ENCODE data around the gene EVC2. TPM values are rescaled to one million over a fixed set of nuclear protein-coding genes. Genes with fewer than 3 reads are reported as not detected.

EVC2 gene
- total and polyA plus RNA-seq, 2 donors (not counting 1 experiment from before 2014, with no cell fraction given): 1.1 TPM; not detected in 1

- DNase-seq: no peak
- intact Hi-C loops (cut with micrococcal nuclease): no loop called here
- no peak overlapping the region for H3K27ac ChIP-seq (ENCODE audit: low read length in 2 of 2)
- no peak overlapping the region for H3K4me2 ChIP-seq (replicated peaks; ENCODE audit: low read depth, low read length, poor library complexity, severe bottlenecking)
- ChIA-PET POLR2A (no interaction called here), CTCF (no interaction called here)
- no peak overlapping the region for H2AFZ ChIP-seq (ENCODE audit: insufficient read depth, low read depth, low read length, poor library complexity, severe bottlenecking)
- TF ChIP-seq EZH2 (IDR thresholded peaks at IDR 0.05; ENCODE audit: borderline replicate concordance, insufficient read depth, low read depth, low read length, poor library complexity, severe bottlenecking) (no peak), CTCF (IDR thresholded peaks at IDR 0.05) (no peak)
- H3K36me3 ChIP-seq (replicated peaks in 1 of 2; ENCODE audit: control extremely low read depth in 1 of 2, control insufficient read depth in 1 of 2, extremely low read depth in 1 of 2, insufficient read depth in 2 of 2, low read length in 1 of 2): no peaks in the 10 kb centered on the region
- no peaks in the 10 kb centered on the region for H3K4me1 ChIP-seq (ENCODE audit: control insufficient read depth in 2 of 2, insufficient read depth in 2 of 2, low read length in 2 of 2)
- H4K20me1 ChIP-seq (ENCODE audit: control insufficient read depth, insufficient read depth, low read length, poor library complexity, severe bottlenecking): no peaks in the 10 kb centered on the region
- 87% methylated on average over 15 of the region's 17 CpGs for WGBS (ENCODE audit: insufficient coverage)
- H3K4me3 Mint-ChIP-seq: no peak overlapping the region
- no peaks in the 10 kb centered on the region for H3K79me2 ChIP-seq (ENCODE audit: control insufficient read depth, insufficient read depth, low read length)
- no peaks in the 10 kb centered on the region for H3K9me3 Mint-ChIP-seq (ENCODE audit: insufficient read depth)
- no peak overlapping the region for H3K9ac ChIP-seq (ENCODE audit: low read length)
- H3K27ac Mint-ChIP-seq: no peak overlapping the region
- H3K27me3 ChIP-seq (replicated peaks in 1 of 4; ENCODE audit: control extremely low read depth in 1 of 4, control insufficient read depth in 3 of 4, insufficient read depth in 4 of 4, low read length in 3 of 4): no peaks in the 10 kb centered on the region
- H3K9me3 ChIP-seq (ENCODE audit: control extremely low read depth in 1 of 3, control insufficient read depth in 2 of 3, insufficient read depth in 1 of 3, low read length in 2 of 3): peaks cover 0 to 17% (median 0%) of the 10 kb centered on the region in 3 donors
- no peaks in the 10 kb centered on the region for H3K27me3 Mint-ChIP-seq
- no peak overlapping the region for H3K4me3 ChIP-seq (ENCODE audit: control extremely low read depth in 1 of 5, extremely low read depth in 1 of 5, insufficient read depth in 1 of 5, low read depth in 2 of 5, low read length in 4 of 5)
- ATAC-seq (ENCODE audit: low read depth): no peak
- no peaks in the 10 kb centered on the region for H3K4me1 Mint-ChIP-seq
Observed at GRCh38 chr4:5750946-5751665, 42.7 kb upstream of the EVC2 start.

GRCh38 chr4:5750052-5750945, 41.9 kb upstream of the EVC2 start:
- intact Hi-C loops (cut with micrococcal nuclease): no loop called here
- Histone ChIP-seq H4K20me1 (ENCODE audit: control insufficient read depth, insufficient read depth, low read length, poor library complexity, severe bottlenecking) (no peaks in the 10 kb centered on the region), H3K9ac (ENCODE audit: low read length) (no peak overlapping the region), H3K4me1 (ENCODE audit: control insufficient read depth in 2 of 2, insufficient read depth in 2 of 2, low read length in 2 of 2) (no peaks in the 10 kb centered on the region), H3K4me2 (replicated peaks; ENCODE audit: low read depth, low read length, poor library complexity, severe bottlenecking) (no peak overlapping the region), H3K36me3 (replicated peaks in 1 of 2; ENCODE audit: control extremely low read depth in 1 of 2, control insufficient read depth in 1 of 2, extremely low read depth in 1 of 2, insufficient read depth in 2 of 2, low read length in 1 of 2) (no peaks in the 10 kb centered on the region), H3K27me3 (replicated peaks in 1 of 4; ENCODE audit: control extremely low read depth in 1 of 4, control insufficient read depth in 3 of 4, insufficient read depth in 4 of 4, low read length in 3 of 4) (no peaks in the 10 kb centered on the region), H3K79me2 (ENCODE audit: control insufficient read depth, insufficient read depth, low read length) (no peaks in the 10 kb centered on the region), H3K9me3 (ENCODE audit: control extremely low read depth in 1 of 3, control insufficient read depth in 2 of 3, insufficient read depth in 1 of 3, low read length in 2 of 3) (peaks cover 0 to 13% (median 0%) of the 10 kb centered on the region in 3 donors), H3K4me3 (ENCODE audit: control extremely low read depth in 1 of 5, extremely low read depth in 1 of 5, insufficient read depth in 1 of 5, low read depth in 2 of 5, low read length in 4 of 5) (no peak overlapping the region), H3K27ac (ENCODE audit: low read length in 2 of 2) (no peak overlapping the region), H2AFZ (ENCODE audit: insufficient read depth, low read depth, low read length, poor library complexity, severe bottlenecking) (no peak overlapping the region)
- DNase-seq (no peak), ATAC-seq (ENCODE audit: low read depth) (no peak)
- H3K9me3 Mint-ChIP-seq (ENCODE audit: insufficient read depth): no peaks in the 10 kb centered on the region
- no peak overlapping the region for H3K4me3 Mint-ChIP-seq
- 89% methylated on average over 8 of the region's 10 CpGs for WGBS (ENCODE audit: insufficient coverage)
- H3K4me1 Mint-ChIP-seq: no peaks in the 10 kb centered on the region
- POLR2A ChIA-PET: no interaction called here
- no peak overlapping the region for H3K27ac Mint-ChIP-seq
- CTCF ChIA-PET: no interaction called here
- H3K27me3 Mint-ChIP-seq: no peaks in the 10 kb centered on the region
- TF ChIP-seq EZH2 (IDR thresholded peaks at IDR 0.05; ENCODE audit: borderline replicate concordance, insufficient read depth, low read depth, low read length, poor library complexity, severe bottlenecking): no peak
- no peak for TF ChIP-seq CTCF (IDR thresholded peaks at IDR 0.05)
